Cardiac fibroblast (primary cell): ENCODE data around the gene FBN1.

Source experiments
- DNase-seq, 2 donors: peaks; one replicate each; pipeline versions ENCODE4 v3.0.0 to v3.0.0-alpha.2; 2010; ENCODE audit warnings: low read depth in 2 of 2
- H3K4me3 ChIP-seq, 2 donors: replicated peaks in 1 of 2; 1 replicate in 1 of 2; 2 replicates in 1 of 2; pipeline ENCODE4 v1.5.1; 2011; ENCODE audit warnings: low read depth in 2 of 2, low read length in 2 of 2, mild to moderate bottlenecking in 2 of 2, moderate library complexity in 1 of 2
- CTCF ChIP-seq: IDR thresholded peaks from one replicate; pipeline ENCODE4 v1.5.1; 2011; ENCODE audit warnings: low read depth, mild to moderate bottlenecking, low read length, inconsistent platforms

FBN1 gene

DNA sequence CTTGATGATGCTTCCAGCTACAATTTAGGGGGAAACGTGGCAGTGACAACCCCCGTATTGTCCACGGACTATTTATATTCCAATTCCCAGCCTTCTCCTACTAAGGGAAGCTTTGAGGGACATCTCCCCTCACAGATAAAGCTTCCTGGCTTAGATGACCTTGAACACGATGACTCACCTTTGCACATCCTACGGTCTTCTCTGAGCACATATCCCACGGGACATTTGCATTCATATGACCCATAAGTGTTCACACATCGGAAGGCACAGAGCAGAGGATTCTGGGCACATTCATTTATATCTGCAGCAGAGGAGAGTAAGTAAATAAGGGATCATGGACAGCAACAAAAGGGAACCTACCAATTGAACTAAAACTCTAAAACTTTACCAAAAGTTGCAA is 212.8 kb downstream of the FBN1 start:
- peak in 1 of 2 donors; percentile 63 for DNase-seq
- no peak for TF ChIP-seq CTCF
- no peak overlapping the region for H3K4me3 ChIP-seq

DNA sequence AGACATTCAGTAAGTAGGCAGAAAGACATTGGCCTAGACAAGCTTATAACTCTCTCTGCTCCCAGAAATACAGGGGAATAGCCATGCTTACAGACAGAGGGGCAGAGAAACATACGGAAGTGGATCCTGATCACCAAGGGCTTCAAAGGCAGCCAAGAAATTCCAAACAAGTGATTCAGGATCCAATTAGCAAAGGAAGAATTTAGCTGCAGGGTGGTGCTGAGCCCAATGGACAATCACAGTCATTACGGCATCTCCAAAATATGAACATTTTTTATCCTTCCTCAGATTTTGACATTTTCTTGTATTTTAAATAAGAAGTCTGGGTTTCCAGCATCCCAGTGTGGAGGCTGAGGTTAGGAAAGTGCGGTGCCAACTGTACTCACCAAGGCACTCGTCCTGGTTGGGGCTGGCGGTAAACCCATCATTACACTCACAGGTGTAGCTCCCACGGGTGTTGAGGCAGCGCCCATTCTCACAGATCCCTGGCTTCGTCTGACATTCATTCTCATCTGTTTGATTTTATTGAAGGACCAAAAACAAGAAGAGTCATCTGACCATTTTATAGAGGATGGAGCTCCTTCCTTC is 217.5 kb downstream of the FBN1 start:
- no peak overlapping the region for H3K4me3 ChIP-seq
- peak; percentile 40 to 45 for DNase-seq
- no peak for TF ChIP-seq CTCF

DNA sequence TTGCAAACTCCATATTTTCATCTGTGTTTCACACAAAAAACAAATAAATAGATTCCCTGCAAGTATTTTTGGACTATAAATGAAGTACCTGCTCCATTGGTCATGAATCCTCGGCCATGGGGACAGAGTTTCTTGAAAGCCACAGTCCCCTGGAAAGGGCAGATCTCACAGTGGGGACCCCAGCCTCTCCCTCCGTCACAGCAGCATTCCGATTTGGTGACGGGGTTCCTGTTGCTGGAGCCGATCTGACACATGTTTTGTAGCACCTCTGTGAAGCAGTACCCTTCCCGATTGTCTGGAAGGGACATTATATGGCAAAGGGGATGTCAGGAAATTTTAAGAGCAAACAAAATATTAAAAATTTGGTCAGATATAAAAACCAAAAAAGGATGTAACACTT is 218.0 kb downstream of the FBN1 start:
- no peak overlapping the region for H3K4me3 ChIP-seq
- TF ChIP-seq CTCF, result no peak
- DNase-seq, result no peak

DNA sequence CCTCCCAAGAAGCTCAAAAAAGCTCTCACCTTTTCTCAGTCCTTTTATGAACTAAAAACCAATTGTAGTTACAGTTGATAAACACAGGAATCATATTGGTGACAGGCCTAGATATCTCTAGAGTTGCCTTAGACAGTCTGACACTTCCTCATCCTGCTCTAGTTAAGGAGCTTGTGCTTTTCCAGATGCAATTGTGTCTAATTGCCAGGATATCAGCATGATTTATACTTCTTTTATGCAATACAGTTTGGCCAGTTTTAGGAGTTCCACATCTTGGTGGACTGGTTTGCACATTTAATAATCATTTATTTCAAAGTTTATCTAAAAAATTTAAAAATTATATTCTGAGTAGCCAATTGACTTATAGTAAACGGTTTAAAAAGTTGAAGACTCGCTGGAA is 218.6 kb downstream of the FBN1 start:
- H3K4me3 ChIP-seq, result no peak overlapping the region
- DNase-seq, result no peak
- TF ChIP-seq CTCF, result no peak

DNA sequence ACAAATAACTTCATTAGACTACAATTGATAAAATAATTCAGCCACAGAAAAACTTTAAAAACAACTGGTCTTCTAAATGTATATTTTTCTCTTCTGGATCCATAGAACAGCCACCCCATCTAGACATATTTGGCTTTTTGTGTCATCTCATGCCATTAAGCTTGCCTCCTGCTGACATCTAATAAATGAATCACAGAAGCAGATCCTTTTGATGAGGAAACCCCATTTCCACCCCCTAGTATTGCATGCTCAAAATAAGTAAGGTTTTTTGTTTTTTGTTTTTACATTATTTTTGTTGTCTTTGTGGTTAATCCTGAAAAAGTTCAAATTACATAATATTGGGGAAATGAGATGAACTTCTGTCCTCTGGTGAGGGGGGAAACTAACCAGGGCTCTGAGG is 219.5 kb downstream of the FBN1 start:
- no peak overlapping the region for H3K4me3 ChIP-seq
- DNase-seq, result no peak
- no peak for TF ChIP-seq CTCF

- no peak for DNase-seq
- no peak overlapping the region for H3K4me3 ChIP-seq
These were observed 220.5 kb downstream of the FBN1 start for GRCh38 chr15:48425051-48425450.

More at GRCh38 chr15:48425051-48425450, 220.5 kb downstream of the FBN1 start:
- no peak for TF ChIP-seq CTCF
